NCI-H187 treated with DMSO at 0.1 percent for 48 hours (cell line): ENCODE measurements around the gene GNB1L.

Experiments used
- DNase-seq: peaks from one replicate; lab custom pipeline; 2025; lab: John Stamatoyannopoulos, UW

The GNB1L gene

GRCh38 chr22:19807914-19808872 is 46.5 kb downstream of the GNB1L start:
- DNase-seq = no peak

GRCh38 chr22:19807161-19807913 is 47.3 kb downstream of the GNB1L start:
- DNase-seq = no peak

- DNase-seq = no peak
Measured at GRCh38 chr22:19806213-19807160, 48.2 kb downstream of the GNB1L start.

GRCh38 chr22:19805821-19806212 is 48.9 kb downstream of the GNB1L start:
- DNase-seq = no peak

GRCh38 chr22:19803736-19804267 is 50.9 kb downstream of the GNB1L start:
- no peak for DNase-seq

- no peak for DNase-seq
Measured at GRCh38 chr22:19802894-19803735, 51.6 kb downstream of the GNB1L start.

- no peak for DNase-seq
Measured at GRCh38 chr22:19802001-19802893, 52.4 kb downstream of the GNB1L start.

GRCh38 chr22:19801340-19802000 is 53.2 kb downstream of the GNB1L start:
- DNase-seq = no peak

GRCh38 chr22:19800761-19801244 is 53.9 kb downstream of the GNB1L start:
- DNase-seq = no peak

- no peak for DNase-seq
Measured at GRCh38 chr22:19800306-19800705, 54.4 kb downstream of the GNB1L start.

GRCh38 chr22:19799322-19800190 is 55.1 kb downstream of the GNB1L start:
- DNase-seq = no peak

- DNase-seq = no peak
Measured at GRCh38 chr22:19798891-19799293, 55.8 kb downstream of the GNB1L start.

GRCh38 chr22:19798003-19798665 is 56.5 kb downstream of the GNB1L start:
- DNase-seq = no peak

- no peak for DNase-seq
Measured at GRCh38 chr22:19797086-19798002, 57.3 kb downstream of the GNB1L start.

- no peak for DNase-seq
Measured at GRCh38 chr22:19796160-19796559, 58.5 kb downstream of the GNB1L start.

- no peak for DNase-seq
Measured at GRCh38 chr22:19795617-19796008, 59.1 kb downstream of the GNB1L start.
